ENCODE results near the gene SLC6A3. TPM values are rescaled to one million over a fixed set of nuclear protein-coding genes. Genes with fewer than 3 reads are reported as not detected.

The SLC6A3 gene
- total and polyA plus RNA-seq, 9 of the 15 experiments (the other 6 are each of a cell fraction or from before 2014, with no cell fraction given), result not detected

- TF ChIP-seq GABPA (tag; conservative IDR thresholded peaks at IDR 0.05; ENCODE audit: low read depth), result no peak
- no peak for TF ChIP-seq NKRF (IDR thresholded peaks at IDR 0.05; ENCODE audit: borderline replicate concordance)
- no peak for TF ChIP-seq RBM22 (IDR thresholded peaks at IDR 0.05; ENCODE audit: low read depth, low read length, poor library complexity, severe bottlenecking)
- TF ChIP-seq ZBTB1 (CRISPR knock-in tag; IDR thresholded peaks at IDR 0.05; ENCODE audit: borderline replicate concordance, low read depth), result no peak
- TF ChIP-seq RCOR1 (IDR thresholded peaks at IDR 0.05; ENCODE audit: borderline replicate concordance in 1 of 2, low read depth in 2 of 2, low read length in 2 of 2), result no peak
- no peak for TF ChIP-seq NRF1 (conservative IDR thresholded peaks at IDR 0.05 in 1 of 2, IDR thresholded peaks at IDR 0.05 in 1 of 2)
- TF ChIP-seq AFF1 (IDR thresholded peaks at IDR 0.05; ENCODE audit: low read depth in 1 of 2, partially characterized antibody in 2 of 2), result no peak
- TF ChIP-seq FOXA1 (IDR thresholded peaks at IDR 0.05; ENCODE audit: borderline replicate concordance), result no peak
- TF ChIP-seq NFIC (IDR thresholded peaks at IDR 0.05), result no peak
- no peak for TF ChIP-seq DACH1 (IDR thresholded peaks at IDR 0.05; ENCODE audit: partially characterized antibody)
- no peak for TF ChIP-seq HNRNPUL1 (IDR thresholded peaks at IDR 0.05; ENCODE audit: low read length)
These were observed 63.6 kb downstream of the SLC6A3 start (continued) for GRCh38 chr5:1381370-1382247.
